SK-N-MC (cell line): ENCODE data around the gene PTPRG.
"Not testable (repeated sequence)": the region's sequence is repeated elsewhere in the genome, so short reads cannot be mapped to it uniquely, and the experiment has no call there.

Source experiments
- EZH2 ChIP-seq: fragments of 200-600 bp; sonication (generic); IDR thresholded peaks from one replicate; pipeline ENCODE4 v1.6.1; 2017; ENCODE audit warnings: antibody characterized with exemption
- POLR2AphosphoS5 ChIP-seq: IDR thresholded peaks from 2 replicates; pipeline ENCODE4 v1.6.1; 2012; ENCODE audit warnings: mild to moderate bottlenecking, low read depth, low read length, borderline replicate concordance

- not testable (repeated sequence) for TF ChIP-seq POLR2AphosphoS5, EZH2
Measured at GRCh38 chr3:61552704-61553103, 8.7 kb upstream of the PTPRG start.
